GM21786 (cell line): Measurements from ENCODE around the gene SEC11A.
"Not testable (repeated sequence)": the region's sequence is repeated elsewhere in the genome, so short reads cannot be mapped to it uniquely, and the experiment has no call there.

Experiments used
- ATAC-seq: cut with Tn5 transposase; IDR thresholded peaks from one replicate; pipeline ENCODE4 v1.9.1; 2021; ENCODE audit not compliant: unreplicated experiment

Gene SEC11A

GRCh38 chr15:84716036-84716732 is at the start of gene SEC11A:
Gene SEC11A, minus strand, starts transcription at chr15:84716139. Its CDS starts 64 bp downstream, at chr15:84716075.
- peak; percentile 90 for ATAC-seq

GRCh38 chr15:84765675-84766074 is 49.7 kb upstream of the SEC11A start:
- ATAC-seq: no peak

- no peak for ATAC-seq
Observed at GRCh38 chr15:84764989-84765388, 49.0 kb upstream of the SEC11A start.

- ATAC-seq: no peak
Observed at GRCh38 chr15:84764585-84764984, 48.6 kb upstream of the SEC11A start.

GRCh38 chr15:84762840-84763572 is 47.1 kb upstream of the SEC11A start:
- ATAC-seq: no peak

GRCh38 chr15:84761607-84762131 is 45.7 kb upstream of the SEC11A start:
- peak; percentile 59 for ATAC-seq

- ATAC-seq: no peak
Observed at GRCh38 chr15:84760219-84760618, 44.3 kb upstream of the SEC11A start.

- ATAC-seq: no peak
Observed at GRCh38 chr15:84759018-84759417, 43.1 kb upstream of the SEC11A start.

- no peak for ATAC-seq
Observed at GRCh38 chr15:84755736-84756527, 40.0 kb upstream of the SEC11A start.

GRCh38 chr15:84754889-84755288 is 39.0 kb upstream of the SEC11A start:
- ATAC-seq: not testable (repeated sequence)

GRCh38 chr15:84752700-84753099 is 36.8 kb upstream of the SEC11A start:
- no peak for ATAC-seq

GRCh38 chr15:84752195-84752594 is 36.3 kb upstream of the SEC11A start:
- no peak for ATAC-seq

- not testable (repeated sequence) for ATAC-seq
Observed at GRCh38 chr15:84751721-84752120, 35.8 kb upstream of the SEC11A start.

- peak; percentile 34 for ATAC-seq
Observed at GRCh38 chr15:84750583-84751092, 34.7 kb upstream of the SEC11A start.

GRCh38 chr15:84749111-84749991 is 33.4 kb upstream of the SEC11A start:
- ATAC-seq: peak; percentile 2

GRCh38 chr15:84748274-84749110 is 32.6 kb upstream of the SEC11A start, which contains the start of gene ZNF592:
Gene ZNF592, plus strand, starts transcription at chr15:84748592. Its CDS starts 34,084 bp downstream, at chr15:84782676.
- ATAC-seq: peak; percentile 54

GRCh38 chr15:84747416-84748273 is 31.7 kb upstream of the SEC11A start:
- peak; percentile 41 for ATAC-seq

- no peak for ATAC-seq
Observed at GRCh38 chr15:84741121-84741520, 25.2 kb upstream of the SEC11A start.
